GM21515 (cell line): ENCODE results near the gene MIA2.
A peak's percentile ranks its signal among the peaks of the same experiment; 100 is the strongest.
"Not testable (repeated sequence)": the region's sequence is repeated elsewhere in the genome, so short reads cannot be mapped to it uniquely, and the experiment has no call there.

Experiments
- ATAC-seq: cut with Tn5 transposase; IDR thresholded peaks from one replicate; pipeline ENCODE4 v1.9.1; 2021; ENCODE audit not compliant: unreplicated experiment

Gene MIA2

DNA sequence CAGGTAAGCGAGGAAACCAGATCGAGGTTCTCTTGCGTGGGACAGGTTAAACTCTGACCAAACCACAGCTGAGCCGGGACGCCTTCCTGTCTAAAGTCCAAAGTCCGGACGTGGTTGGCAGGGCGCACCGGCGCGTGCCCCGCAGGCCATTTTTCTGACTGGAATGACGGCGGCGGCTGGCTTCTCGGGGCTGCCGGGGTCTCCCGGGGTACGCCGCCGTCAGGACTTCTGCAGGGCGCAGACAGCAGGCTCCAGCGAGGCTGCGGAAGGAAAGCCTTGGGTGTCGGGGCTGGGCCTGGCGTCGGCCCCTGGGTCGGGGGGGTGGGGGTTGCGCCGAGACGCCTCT is 32.8 kb downstream of the MIA2 start:
- ATAC-seq = peak; percentile 37

- ATAC-seq = peak; percentile 82
These were observed 33.3 kb downstream of the MIA2 start for GRCh38 chr14:39266871-39267607.

GRCh38 chr14:39267608-39268005 is 33.9 kb downstream of the MIA2 start:
- ATAC-seq = peak; percentile 12

DNA sequence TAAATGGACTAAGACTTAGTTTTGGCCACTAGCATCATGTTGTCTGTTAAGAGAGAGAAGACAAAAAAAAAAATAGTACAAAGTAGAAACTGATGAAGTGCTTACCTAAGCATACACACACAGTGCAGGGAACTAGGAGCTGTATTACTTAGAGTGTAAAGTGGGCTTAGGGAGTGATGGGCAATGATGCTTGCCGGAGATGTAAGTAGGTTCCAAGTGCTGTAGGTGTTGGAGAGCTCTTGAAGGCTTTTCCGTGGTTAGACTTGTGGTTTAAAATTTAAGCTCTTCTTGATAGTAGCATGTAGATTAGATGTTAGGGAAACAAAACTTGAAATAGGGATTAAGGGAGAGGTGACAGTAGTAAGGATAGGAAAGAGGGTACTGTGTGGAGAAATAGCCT is 34.7 kb downstream of the MIA2 start:
- ATAC-seq = no peak

DNA sequence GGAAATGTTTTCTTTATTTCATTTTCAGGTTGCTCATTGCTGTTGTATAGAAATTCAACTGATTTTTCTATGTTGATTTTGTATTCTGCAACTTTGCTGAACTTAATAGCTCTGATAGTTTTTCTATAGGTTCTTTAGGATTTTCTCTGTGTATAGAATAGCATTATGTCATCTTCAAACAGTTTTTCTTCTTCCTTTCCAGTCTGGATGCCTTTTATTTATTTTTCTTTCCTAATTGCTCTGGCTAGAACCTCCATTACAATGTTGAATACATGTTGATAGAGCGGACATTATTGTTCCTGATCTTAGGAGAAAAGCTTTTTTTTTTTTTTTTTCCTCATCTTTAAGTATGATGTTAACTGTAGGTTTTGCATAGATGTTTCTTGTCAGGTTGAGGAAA is 39.2 kb downstream of the MIA2 start:
- no peak for ATAC-seq

GRCh38 chr14:39275395-39275794 is 41.7 kb downstream of the MIA2 start:
- ATAC-seq = no peak

GRCh38 chr14:39276005-39276404 is 42.3 kb downstream of the MIA2 start:
- ATAC-seq = no peak

DNA sequence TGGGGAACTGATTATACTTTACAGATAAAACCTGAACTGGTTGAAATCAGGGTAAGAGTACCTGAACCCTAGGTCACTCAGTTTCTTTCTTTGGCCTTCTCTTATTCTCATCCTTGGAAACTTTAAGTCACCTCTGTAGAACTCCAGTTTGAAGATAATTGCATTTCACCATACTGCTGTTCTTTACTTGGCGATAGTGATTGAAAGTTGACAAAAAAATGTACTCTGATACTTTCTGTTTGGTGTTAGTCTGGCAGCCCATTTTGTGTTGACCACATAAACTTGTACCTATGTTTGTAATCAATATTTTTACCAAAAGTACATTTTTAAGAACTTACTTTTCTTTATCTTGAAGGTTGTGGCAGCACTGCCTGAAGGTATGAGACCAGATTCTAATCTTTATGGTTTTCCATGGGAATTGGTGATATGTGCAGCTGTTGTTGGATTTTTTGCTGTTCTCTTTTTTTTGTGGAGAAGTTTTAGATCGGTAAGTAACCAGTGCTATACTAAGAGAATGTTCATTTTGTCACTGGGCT is 42.9 kb downstream of the MIA2 start:
- ATAC-seq = no peak

GRCh38 chr14:39279515-39279914 is 45.8 kb downstream of the MIA2 start:
- no peak for ATAC-seq

DNA sequence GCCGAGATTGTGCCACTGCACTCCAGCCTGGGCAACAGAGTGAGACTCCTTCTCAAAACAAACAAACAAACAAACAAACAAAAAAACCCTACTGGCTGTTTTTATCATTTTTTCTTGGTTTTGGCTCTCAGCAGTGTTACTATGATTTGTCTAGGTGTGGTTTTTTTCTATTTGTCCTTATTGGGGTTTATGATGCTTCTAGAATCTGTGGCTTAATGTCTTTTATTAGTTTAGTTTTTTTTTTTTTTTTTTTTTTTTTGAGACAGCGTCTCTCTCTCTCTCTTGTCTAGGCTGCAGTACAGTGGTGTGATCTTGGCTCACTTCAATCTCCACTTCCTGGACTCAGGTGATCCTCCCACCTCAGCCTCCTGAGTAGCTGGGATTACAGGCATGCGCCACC is 47.0 kb downstream of the MIA2 start:
- not testable (repeated sequence) for ATAC-seq

- ATAC-seq = no peak
These were observed 55.8 kb downstream of the MIA2 start for GRCh38 chr14:39289523-39289922.

GRCh38 chr14:39291701-39292100 is 58.0 kb downstream of the MIA2 start:
- no peak for ATAC-seq

- ATAC-seq = no peak
These were observed 59.9 kb downstream of the MIA2 start for GRCh38 chr14:39293629-39294028.

- not testable (repeated sequence) for ATAC-seq
These were observed 66.7 kb downstream of the MIA2 start for GRCh38 chr14:39300389-39300788.

- no peak for ATAC-seq
These were observed 68.6 kb downstream of the MIA2 start for GRCh38 chr14:39302124-39302810.

DNA sequence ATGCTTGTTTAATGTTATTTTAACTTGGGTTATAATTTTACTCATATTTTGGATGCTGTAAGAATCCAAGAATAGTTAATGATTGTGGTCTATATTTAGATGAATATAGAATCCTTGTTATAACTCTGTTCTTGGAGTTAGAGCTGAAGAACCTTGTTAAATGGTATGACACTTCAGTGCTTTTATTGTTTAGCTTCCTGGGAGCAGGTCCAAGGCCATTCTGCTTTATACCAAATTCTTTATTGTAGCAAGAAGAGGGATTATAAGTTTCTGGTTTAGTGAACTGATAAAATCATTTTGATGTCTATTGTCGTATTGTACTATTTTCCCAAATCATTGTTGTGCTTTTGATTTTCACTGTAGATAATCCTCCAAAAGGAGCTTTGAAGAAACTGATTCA is 69.4 kb downstream of the MIA2 start:
- no peak for ATAC-seq

- ATAC-seq = no peak
These were observed 74.1 kb downstream of the MIA2 start for GRCh38 chr14:39307815-39308214.

- ATAC-seq = no peak
These were observed 76.3 kb downstream of the MIA2 start for GRCh38 chr14:39310051-39310450.

DNA sequence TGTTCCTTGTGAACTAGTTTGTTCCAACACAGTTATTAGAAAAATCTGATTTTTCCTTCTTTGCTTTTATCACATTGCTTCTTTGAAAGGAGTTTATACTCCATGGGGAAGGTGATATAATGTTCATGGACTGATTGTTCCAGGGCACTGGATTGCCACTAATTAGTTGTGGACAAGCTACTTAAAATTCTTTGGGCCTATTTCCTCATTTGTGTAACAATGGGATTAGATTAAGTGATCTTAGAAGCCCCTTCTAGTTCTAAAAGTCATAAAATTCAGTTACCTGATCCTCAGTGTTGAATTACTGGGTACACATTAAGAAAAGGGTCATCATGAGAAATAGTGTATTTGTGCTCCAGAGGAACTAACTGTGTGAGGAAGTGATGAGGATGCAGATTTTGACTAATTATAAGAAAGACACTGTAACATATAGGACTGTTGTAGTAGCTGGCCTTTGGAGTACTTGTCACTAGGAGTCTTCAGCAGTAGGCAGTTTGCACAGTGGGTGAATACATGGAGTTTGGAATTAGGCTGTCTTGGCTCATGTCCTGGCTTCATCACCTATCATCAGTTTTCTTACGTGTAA is 82.2 kb downstream of the MIA2 start:
- no peak for ATAC-seq

DNA sequence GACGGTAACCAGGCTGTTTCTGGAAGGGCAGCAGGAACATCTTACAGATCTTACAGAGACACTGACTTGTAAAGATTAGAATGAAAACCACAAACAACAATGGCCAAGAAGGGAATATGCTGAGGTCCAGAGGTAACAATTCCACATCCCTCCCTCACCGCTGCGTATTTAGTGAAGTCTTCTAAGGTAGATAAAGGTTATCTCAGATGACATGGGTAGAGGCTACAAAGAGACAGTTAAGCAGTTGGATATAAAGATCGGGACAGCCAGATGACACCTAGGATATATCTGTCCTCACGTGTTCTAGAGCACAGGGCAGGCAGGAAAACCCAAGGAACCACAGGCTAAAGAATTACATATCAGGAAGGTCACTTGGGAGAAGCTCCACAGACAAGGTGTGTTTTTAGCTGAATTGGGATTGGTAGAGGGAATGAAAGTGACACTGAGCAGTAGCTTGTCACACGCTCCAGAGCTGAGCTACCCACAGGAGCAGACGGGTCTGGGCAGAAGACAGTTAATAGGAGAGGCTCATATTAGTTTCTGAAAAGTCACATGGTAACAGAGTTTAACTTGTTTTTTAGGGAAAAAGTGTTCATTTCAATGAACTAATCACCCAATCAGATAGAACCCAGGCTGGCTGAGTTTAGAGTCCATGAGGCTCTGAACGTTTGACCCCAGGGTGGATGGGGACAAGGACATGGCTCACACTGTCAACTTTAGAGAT is 83.3 kb downstream of the MIA2 start:
- no peak for ATAC-seq

GRCh38 chr14:39318574-39318973 is 84.9 kb downstream of the MIA2 start:
- ATAC-seq = no peak
